Stimulated activated CD4-positive, alpha-beta T cell treated with anti-CD3 and anti-CD28 coated beads, Interleukin-15, amount 100 ng/mL, for 48 hours (primary cell): ENCODE measurements around the gene FMNL3.
A peak's percentile ranks its signal among the peaks of the same experiment; 100 is the strongest.
"Not testable (repeated sequence)": the region's sequence is repeated elsewhere in the genome, so short reads cannot be mapped to it uniquely, and the experiment has no call there.

Experiments used
- DNase-seq, 2 donors: peaks; one replicate each; pipeline ENCODE4 v3.0.0-alpha.2; 2020; ENCODE audit warnings: low read depth in 2 of 2

FMNL3 gene

DNA sequence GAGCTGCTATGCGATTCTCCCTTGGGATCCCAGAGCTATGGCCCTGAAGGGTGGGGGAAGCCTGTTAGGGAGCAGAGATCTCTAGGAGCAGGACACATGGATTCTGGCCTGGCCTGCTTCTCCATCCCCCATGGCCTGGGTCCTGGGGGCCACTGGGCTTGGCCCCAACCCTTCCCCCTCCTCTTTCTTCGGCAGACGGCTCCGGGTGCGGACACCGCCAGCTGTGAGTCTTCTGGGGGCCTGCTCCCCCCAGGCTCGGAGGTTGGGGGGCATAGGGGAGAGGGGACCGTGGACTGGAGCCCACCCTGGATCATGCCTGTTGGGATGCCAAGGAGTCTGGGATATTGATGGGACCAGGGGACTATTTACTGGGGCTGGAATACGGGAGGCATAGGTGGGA is 74.8 kb downstream of the FMNL3 start:
- no peak for DNase-seq

DNA sequence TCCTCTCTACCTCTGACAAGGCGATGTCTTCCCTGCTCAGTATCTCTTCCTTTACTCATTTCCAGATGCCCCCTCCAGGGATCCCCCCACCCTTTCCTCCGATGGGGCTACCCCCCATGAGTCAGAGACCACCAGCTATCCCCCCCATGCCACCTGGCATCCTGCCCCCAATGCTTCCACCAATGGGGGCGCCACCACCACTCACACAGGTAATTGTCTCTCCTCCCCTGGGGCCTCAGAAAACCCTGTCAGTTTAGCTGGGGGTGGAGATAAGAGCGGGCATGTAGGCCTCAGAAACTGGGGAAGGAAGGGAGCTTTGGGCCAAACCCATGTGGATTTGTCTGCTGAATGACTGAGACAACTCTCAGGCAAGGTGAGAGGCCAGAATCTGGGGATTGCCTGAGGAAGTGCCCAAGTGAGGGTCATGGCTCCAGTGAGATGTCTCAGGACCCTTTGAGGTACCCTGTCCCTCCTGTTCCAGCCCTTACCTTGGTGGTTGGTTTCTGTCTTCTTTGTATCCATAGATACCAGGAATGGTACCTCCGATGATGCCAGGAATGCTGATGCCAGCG is 75.8 kb downstream of the FMNL3 start:
- DNase-seq = no peak

DNA sequence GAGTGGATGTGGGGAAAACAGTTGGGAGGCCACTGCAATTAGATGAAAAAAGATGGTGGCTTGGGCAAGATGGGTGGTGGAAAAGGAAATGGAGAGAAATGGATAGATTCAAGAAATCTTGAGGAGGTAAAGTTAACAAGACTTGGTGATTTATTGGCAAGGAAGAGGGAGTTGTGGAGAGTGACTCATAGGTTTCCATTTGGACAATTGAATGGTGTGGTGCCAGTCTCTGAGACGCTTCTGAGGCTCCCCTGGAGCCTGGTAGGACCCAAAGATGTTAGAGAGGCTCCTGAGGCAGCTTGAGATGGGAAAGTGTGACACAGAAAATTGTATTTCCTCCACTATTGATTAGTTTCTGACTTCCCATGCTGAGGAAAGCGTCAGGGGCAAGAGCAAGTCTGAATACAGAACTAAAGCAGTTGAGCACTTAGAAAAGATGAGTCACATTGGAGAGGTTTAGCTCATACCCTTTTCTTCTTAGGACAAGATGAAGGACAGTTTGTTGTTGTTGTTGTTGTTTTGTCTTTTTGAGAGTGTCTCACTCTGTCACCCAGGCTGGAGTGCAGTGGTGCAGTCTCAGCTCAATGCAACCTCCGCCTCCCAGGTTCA is 79.3 kb downstream of the FMNL3 start:
- DNase-seq = no peak

DNA sequence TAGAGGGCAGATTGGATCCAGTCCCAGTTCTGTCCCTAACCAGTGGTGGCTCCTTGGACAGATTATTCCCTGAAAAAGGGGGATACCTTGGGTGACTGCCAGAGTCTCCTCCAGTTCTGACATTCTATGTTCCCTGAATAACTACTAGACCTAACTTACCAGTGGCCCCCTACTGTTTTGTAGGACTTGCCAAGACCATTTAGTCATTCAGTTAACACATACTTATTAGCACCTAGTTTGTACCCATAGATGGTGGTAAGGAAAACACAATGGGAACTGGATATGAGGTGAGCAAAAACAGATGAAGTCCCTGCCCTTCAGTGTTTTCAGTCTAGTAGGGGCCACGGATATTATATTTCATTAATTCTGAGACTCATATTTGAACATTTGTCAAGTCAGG is 80.4 kb downstream of the FMNL3 start:
- DNase-seq = no peak

DNA sequence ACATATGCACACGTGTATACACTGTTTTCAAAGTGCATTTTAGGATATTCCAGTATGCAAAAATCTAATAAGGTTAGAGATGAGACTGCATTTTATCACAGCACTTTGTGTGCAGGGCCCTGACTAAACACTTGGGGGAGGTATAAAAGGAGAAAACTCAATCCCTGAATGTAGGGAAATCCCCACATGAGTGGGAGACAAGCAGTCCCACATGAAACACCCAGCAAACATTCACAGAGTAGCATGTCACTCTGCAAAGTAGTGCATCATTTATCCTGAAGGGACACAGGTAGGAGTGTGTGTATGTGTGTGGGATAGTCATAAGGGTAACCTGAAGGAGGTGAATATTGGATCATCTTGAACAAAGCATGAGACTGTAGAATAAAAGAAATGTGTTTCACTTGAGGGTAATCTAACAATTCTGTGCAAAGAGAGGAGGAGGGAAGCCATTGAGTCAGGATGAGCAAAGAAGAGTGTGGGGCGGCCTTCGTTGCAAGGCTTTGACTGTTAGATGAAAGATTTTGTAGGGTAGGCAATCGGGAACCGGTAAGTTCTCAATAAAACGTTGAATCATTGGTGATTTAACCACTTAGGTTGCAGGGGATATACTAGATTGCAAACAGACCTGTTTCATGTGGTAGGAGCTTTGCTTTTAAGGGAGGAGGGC is 80.9 kb downstream of the FMNL3 start:
- DNase-seq = no peak

DNA sequence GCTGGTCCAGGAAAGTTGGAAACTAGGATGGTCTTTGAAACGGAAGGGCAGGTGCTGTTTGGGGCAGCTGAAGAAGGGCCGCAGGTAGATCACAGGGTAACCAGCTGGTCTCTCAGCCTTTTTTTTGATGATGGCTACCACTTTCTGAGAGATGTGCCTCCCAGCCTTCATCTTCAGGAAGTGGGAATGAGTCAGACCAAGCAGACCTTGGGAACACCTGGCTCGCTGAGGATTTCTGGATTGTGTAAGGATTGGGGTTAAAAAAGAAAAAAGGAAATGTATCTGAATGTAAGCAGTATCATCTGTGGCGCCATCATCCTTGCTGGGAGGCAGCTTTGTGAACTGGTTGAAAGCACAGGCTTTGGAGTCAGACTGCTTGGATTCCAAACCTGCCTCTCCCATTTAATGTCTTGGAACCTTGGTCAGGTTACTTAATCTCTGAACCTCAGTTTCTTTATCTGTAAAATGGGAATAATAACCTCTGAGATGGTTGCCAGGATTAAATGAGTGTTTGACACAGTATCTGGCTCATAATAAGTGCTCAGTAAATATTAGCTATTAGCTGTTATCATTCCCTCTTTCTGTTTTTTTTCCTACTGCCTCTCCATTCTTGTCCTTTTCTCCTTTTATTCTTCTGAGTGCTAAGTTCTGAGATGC is 82.2 kb downstream of the FMNL3 start:
- no peak for DNase-seq

DNA sequence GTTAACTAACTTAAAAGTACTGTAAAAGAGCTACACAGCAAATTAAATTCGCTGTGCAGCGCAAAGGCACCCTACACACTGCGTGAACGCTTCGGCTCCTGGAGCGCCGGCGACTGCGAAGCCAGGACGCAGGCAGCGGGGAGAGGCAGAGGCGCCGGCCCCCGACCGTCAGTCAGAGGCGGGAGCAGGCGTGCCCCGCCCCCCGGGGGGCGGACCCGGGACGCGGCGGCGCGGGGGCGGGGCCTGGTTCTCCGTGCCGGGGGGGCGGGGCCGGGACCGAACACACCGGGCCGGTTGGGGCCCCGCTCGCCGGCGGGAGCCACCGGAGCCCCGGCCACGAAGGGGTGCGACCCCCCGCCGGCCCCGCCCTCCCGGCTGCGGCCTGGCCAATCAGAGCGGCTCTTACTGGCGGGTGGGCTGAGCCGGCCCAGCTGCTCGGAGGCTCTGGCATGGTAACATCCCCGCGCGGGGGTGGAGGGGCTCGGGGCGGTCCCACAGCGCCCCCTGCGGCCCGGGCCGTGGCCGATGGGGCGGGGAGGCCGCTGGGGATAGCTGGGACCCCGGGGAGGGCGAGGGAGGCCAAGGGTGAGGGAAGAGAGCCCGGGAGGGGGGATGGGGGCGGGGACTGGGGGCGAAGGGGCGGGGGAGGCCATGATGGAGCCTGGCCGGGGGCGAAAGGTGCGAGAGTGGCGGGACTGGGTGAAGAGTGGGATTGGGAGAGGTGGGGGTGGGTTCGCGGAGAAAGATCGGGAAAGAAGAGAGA is 83.9 kb downstream of the FMNL3 start, which contains the start of gene PRPF40B:
Gene PRPF40B (plus strand): TSS at position 420 of the 763 bp plus-strand sequence. CDS start 30 bp downstream, at position 450.
- DNase-seq = peak; percentile 75 to 82

DNA sequence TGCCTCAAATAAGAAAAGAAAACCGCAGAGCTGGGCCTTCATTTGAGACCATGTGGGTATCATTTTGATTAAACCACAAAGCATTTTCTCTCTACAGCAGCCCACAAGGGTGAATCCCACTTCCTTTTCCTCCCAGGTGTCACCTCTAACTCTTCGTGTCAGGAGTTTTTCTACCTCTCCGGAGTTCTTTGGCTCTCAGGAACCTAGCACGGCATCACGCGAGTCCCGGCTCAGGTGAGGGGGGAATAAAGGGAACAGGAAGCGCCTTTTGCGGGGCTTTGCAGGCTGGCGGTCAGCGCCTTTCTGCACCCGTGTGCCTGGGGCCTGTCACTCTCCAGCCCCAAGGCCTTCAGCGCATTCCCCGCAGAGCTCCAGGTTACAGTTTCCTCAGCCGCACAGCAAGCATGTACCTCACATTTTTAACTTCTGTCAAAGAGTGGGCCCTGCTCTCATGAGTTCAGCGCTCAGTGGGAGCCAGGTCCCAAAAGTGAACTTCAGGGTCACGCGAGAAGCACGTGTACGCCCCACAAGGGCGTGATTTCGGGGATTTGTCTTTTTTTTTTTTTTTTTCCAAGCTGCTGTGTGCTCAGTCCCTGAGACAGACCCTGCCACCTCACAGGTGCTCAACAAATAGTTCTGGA is 84.6 kb downstream of the FMNL3 start:
- peak; percentile 29 to 31 for DNase-seq

DNA sequence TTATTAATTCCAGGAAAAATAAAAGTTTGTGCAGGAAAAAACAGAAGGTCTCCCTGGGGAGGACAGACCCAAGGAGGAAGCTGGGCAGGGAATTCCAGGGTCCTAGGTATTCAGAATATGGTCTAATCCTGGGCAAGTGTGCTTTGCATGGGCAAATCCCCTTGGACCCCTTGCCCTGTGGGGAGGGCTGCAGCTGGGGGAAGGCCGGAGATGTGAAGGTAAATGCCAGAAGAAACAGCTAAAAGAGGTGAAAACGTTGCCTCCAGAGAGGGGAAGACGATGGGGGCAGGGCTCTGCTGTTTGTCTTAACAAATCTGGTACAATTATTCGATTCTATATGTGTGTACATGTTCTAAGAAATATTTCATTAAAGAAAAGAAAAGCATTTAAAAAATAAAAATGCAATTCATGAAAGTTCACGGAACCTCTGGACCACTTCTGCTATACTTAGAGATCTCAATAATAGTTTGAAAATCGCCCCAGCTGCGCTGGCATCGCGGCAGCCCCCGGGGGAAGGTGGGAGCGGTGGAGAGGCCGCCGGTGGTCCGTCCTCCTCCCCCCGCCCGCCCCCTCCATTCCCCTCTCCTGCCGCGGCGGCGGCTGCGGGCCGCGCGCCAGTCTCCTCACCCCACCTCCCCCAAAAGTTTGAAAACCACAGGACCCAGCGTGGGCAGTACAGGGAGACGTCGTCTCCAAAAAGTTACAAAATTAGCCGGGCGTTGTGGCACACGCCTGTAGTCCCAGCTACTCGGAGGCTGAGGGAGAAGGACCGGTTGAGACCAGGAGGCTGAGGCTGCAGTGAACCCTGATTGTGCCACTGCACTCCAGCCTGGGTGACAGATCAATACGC is 85.3 kb downstream of the FMNL3 start:
- no peak for DNase-seq

DNA sequence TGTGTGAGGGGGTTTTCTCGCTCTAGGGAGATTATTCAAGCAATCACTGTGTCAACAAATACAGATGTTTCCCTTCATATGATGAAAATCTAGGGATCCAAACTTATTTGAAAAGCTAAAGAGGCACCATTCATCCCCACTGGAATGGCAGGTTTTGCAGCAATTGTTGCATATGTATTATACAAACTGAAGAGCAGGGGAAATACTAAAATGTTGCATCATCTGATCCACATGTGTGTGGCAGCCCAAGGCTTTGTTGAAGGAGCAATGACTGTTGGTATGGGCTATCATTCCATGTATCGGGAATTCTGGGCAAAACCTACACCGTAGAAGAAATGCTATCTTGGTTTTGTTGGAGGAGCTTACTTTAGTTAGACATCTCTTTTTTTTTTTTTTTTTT is 87.9 kb downstream of the FMNL3 start:
- DNase-seq = no peak

DNA sequence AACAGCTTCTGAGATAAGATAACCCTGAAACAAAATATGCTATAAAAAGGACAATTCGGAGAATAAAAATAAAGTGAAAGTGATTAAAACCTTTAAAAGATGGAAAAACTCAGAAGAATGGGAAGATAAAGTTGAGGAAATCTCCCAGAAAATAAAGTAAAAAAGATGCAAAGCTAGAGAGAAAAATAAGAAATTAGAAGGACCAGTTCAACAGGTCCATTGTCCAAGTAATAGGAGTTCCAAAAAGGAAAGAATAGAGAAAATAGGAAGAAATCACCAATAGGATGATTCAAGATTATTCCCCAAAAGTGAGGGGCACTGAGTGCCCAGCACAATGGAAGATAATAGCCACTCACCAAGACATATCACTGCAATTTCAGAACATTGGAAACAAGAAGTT is 88.6 kb downstream of the FMNL3 start:
- no peak for DNase-seq

DNA sequence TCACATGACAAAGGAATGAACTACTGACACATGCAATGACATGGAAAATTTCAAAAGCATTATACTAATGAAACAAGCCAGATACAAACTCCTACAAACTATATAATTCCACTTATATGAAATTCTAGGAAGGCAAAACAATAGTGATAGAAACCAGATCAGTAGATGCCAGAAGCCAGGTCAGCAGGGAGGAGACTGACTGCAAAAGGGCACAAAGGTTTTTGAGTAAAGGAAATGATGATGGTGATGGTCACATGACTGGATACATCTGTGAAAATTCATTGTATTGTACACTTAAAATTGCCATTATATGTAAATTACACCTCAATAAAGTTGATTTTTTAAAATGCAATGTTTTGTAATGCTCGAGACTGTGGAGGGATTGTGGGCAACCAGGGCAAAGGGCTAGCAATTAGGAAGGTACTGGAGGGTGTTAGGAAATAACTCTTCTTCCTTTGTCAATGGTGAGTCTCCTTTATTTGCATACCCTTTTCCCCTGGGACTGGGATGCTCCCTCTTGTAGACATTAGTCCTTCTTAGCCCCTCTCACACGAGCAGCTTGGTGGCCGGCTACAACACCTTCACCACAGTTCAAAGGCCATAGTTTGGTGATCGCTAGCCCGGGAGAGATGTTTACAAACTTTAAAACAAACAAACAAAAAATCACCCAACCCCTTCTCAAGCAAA is 90.5 kb downstream of the FMNL3 start:
- no peak for DNase-seq

DNA sequence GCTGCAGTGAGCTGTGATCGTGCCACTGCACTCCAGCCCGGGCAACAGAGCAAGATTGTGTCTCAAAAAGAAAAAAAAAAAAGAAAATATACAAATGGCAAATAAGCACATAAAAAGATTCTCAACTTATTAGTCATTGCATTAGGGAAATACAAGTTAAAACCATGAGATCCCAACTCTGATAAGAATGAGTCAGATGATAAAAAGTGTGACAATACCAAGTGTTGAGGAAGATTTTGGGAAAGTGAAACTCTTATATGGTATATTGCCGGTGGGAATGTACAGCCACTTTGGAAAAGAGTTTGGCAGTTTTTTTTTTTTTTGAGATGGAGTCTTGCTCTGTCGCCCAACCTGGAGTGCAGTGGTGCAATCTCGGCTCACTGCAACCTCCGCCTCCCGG is 91.5 kb downstream of the FMNL3 start:
- DNase-seq = no peak

DNA sequence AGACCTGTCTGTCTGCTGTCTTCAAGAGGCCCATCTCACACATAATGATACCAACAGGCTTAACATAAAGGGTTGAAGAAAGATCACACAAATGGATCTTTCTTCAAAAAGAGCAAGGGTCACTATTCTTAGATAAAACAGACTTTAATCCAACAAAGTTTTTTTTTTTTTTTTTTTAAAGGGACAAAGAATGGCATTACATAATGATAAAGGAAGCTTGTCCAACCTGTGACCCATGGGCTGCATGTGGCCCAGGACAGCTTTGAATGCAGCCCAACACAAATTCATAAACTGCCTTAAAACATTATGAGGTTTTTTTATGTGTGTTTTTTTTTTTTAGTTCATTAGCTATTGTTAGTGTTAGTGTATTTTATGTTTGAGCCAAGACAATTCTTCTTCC is 95.0 kb downstream of the FMNL3 start:
- DNase-seq = no peak

DNA sequence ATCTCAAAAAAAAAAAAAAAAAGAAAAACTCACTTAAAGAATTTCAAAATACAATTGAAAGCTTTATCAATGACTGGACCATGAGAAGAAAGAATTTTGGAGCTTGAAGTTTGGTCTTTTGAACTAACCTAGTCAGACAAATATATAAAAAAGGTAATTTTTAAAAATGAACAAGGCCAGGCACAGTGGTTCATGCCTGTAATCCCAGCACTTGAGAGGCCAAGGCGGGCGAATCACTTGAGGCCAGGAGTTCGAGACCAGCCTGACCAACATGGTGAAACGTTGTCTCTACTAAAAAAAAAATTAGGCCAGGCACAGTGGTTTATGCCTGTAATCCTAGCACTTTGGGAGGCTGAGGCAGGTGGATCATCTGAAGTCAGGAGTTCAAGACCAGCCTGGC is 96.4 kb downstream of the FMNL3 start:
- DNase-seq = not testable (repeated sequence)

DNA sequence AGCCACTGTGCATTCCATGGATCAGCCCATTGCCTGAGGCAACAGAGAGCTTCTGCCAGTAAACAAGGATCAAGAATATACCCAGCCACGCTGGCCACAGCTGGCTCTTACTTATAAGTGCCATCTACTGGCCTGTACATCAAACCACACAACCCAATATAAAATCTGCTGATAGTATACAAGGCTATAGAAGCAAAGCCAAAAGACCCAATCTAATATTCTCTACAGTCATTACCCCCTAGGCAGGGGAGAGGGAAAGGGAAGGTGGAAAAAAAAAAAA is 97.4 kb downstream of the FMNL3 start:
- no peak for DNase-seq

DNA sequence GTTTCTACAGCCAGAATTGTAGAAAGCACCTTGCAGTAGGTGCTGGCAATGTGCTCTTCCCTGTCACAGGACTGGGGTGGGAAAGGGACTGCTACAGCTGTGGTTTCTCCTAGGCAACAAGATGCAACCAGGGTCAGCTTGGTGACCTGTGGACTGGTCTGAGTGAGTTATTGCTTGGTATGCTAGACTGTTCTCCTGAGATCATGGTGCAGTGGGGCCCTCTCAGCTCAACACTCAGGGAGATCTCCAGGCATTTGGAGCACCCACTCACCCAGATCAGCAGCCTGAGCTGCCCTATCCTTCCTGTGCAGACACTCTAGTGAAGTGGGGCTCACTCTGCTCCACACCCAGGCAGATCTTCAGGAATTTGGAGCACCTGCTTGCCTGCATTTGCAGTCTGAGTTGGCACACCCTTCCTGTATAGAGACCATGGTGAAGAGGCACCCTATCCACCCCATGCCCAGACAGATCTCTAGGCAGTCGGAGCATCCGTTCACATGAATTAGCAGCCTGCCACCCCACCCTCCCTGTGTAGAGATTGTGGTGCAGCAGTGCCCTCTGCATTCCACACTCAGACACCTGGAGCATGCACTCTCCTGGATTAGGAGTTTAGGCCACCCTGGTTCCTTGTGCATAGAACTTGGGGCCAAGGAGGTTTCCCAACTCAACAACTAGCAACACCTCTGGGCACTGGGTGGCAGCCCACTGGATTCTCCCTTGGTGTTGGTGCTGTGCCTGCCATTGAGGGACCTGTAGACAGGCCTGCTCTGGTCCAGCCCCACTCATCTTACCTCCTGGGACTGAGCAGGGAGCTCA is 97.9 kb downstream of the FMNL3 start:
- no peak for DNase-seq

DNA sequence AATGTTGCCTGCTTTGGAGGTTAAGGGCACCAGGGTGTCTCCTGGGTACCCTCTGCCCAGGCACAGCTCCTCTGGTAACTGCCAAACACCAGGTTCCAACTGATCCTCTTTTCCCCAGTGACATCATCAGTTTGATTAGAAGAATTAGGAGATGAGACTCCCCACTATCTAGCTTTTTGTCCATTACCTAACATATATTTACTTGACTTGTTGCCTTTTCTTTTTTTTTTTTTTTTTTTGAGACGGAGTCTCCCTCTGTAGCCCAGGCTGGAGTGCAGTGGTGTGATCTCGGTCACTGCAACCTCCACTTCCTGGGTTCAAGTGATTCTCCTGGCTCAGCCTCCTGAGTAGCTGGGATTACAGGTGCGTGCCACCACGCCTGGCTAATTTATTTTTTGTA is 101.7 kb downstream of the FMNL3 start, which contains the start of gene FAM186B:
Gene FAM186B (minus strand): TSS at position 101 of the 400 bp plus-strand sequence. CDS start 162 bp downstream, outside the sequence.
- DNase-seq = not testable (repeated sequence)

DNA sequence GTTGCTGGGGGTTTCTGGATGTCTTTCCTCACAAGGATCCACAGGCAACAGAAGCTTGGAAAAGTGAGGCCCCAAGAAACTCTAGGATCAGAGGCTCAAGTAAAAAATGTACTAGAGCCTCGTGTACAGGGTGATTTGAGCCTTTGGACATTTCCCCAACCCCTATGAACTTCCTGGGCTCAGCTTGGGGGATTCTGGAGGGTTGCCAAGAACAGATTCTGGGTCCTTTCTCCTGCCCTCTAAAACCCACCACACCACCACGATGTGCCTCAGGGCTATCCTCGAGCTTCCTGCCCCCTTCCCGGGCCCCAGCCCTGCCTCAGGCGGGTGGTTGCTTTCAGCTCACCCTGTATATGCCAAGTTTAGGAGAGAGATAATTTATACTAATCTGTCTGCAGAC is 102.3 kb downstream of the FMNL3 start:
- DNase-seq = no peak
